ENCODE results near the gene EXOSC10. TPM values are rescaled to one million over a fixed set of nuclear protein-coding genes. Genes with fewer than 3 reads are reported as not detected.

EXOSC10 gene
- total and polyA plus RNA-seq, 12 donors = 25.5 to 107 (median 41.1) TPM

DNA sequence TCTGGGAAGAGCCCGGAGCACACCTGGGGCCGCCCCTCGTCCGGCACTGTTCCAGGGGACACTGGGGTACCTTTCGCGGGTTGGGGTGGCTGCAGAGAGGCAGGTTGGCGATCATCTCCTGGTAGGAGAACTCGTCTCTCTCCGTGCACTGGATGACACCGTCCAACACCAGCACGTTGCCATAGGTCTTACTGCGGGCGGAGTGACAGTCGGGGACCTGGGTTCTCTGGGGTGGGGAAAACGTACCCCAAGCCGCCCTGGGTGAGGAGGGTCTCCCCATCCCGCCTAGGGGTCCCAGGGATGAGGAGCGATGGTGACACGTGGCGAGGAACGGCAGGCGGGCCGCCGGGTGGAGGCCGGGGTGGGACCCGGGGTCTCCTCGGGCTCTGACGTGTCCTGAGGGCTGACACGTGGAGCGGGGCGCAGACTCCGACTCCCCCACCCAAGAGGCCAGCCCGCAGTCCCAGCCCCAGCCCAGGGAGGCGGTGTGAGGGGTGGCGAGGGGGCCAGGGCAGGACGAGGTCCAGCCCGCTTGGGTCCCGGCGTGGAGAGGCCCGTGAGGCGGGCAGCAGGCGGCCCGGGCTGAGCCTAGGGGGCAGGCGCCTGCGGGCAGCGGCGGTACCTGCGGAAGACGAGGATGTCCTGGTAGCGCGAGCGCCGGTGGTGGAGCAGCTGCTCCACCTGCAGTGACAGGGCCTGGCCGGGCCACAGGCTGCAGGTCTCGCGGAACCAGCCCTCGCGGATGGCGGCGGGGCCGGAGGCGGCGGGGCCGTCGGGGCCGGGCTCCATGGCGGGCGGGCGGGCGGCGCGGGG is 40.3 kb downstream of the EXOSC10 start:
- peak overlapping the region in 1 of 5 donors; percentile 88 for H3K27ac ChIP-seq
- H3K4me1 ChIP-seq (replicated peaks in 1 of 2) = peaks cover 15 to 22% of the 10 kb centered on the region in 2 donors
- H3K4me3 ChIP-seq = peak overlapping the region; percentile 46 to 94 (median 66)
- no peaks in the 10 kb centered on the region for H3K9me3 ChIP-seq (replicated peaks in 1 of 3)
- intact Hi-C loops (cut with DNase I) = no loop called here
- no peak for DNase-seq
- TF ChIP-seq POLR2A (IDR thresholded peaks at IDR 0.05) = no peak
- TF ChIP-seq, protein P1, sequence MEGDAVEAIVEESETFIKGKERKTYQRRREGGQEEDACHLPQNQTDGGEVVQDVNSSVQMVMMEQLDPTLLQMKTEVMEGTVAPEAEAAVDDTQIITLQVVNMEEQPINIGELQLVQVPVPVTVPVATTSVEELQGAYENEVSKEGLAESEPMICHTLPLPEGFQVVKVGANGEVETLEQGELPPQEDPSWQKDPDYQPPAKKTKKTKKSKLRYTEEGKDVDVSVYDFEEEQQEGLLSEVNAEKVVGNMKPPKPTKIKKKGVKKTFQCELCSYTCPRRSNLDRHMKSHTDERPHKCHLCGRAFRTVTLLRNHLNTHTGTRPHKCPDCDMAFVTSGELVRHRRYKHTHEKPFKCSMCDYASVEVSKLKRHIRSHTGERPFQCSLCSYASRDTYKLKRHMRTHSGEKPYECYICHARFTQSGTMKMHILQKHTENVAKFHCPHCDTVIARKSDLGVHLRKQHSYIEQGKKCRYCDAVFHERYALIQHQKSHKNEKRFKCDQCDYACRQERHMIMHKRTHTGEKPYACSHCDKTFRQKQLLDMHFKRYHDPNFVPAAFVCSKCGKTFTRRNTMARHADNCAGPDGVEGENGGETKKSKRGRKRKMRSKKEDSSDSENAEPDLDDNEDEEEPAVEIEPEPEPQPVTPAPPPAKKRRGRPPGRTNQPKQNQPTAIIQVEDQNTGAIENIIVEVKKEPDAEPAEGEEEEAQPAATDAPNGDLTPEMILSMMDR (IDR thresholded peaks at IDR 0.05) = no peak
- peaks cover 0 to 30% of the 10 kb centered on the region in 2 donors for H3K36me3 ChIP-seq (replicated peaks in 1 of 2)
- 1 to 10% (median 1%) methylated on average over 11 to 71 of the region's 72 CpGs for WGBS, 4 donors
- no peaks in the 10 kb centered on the region for H3K27me3 ChIP-seq

DNA sequence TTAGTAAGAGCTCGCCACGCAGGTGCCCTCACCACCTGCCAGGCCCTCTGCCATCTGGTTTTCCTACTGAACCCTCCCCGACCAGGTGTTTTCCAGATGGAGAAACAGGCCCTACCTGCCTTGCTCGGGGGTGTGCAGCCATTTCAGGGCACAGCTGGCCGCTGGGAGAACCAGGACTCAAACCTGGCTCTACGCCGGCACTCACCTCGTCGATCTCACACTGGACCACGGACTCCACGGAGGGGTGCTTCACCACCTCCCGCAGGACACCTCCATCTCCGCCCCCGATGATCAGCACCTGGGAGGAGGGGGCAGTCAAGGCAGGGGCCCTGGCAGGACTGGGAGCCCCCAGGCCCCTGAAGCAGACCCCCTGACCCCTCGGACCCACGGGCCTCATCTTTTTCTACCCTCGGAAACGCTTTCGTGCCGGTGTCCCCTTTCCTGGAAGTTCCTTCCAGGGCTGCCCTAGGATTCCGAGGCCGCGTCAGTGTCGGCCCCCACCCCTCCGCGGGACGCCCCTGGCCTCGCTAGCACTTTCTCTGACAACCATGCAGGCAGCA is 41.0 kb downstream of the EXOSC10 start:
- H3K27me3 ChIP-seq = no peaks in the 10 kb centered on the region
- H3K9me3 ChIP-seq (replicated peaks in 1 of 3) = no peaks in the 10 kb centered on the region
- no peak overlapping the region for H3K27ac ChIP-seq
- no peak for TF ChIP-seq POLR2A (IDR thresholded peaks at IDR 0.05)
- TF ChIP-seq, protein P1 (IDR thresholded peaks at IDR 0.05) = no peak
- peaks cover 0 to 29% of the 10 kb centered on the region in 2 donors for H3K36me3 ChIP-seq (replicated peaks in 1 of 2)
- WGBS, 4 donors = 51 to 90% (median 70%) methylated on average over 4 to 28 of the region's 28 CpGs
- H3K4me3 ChIP-seq = peak overlapping the region in 3 of 4 donors; percentile 46 to 94 (median 72)
- peaks cover 15 to 22% of the 10 kb centered on the region in 2 donors for H3K4me1 ChIP-seq (replicated peaks in 1 of 2)
- intact Hi-C loops (cut with DNase I) = no loop called here
- DNase-seq = no peak

DNA sequence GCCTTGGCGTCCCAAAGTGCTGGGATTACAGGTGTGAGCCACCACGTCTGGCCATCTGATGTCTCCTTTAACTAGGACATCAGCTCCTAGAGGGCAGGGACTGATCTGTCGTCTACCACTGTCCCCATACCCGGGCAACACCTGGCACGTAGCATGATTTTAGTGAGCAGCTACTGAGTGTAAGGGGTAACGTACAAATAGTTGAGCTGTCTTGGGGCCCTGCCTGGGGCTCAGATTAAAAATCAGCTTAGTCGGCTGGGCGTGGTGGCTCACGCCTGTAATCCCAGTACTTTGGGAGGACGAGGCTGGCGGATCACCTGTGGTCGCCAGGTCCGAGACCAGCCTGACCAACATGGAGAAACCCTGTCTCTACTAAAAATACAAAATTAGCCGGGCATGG is 41.6 kb downstream of the EXOSC10 start:
- 94 to 98% (median 96%) methylated on average over 10 to 14 of the region's 14 CpGs for WGBS, 4 donors
- Histone ChIP-seq H3K4me3 (no peak overlapping the region), H3K27ac (no peak overlapping the region), H3K9me3 (replicated peaks in 1 of 3) (no peaks in the 10 kb centered on the region), H3K27me3 (no peaks in the 10 kb centered on the region), H3K4me1 (replicated peaks in 1 of 2) (peaks cover 15 to 22% of the 10 kb centered on the region in 2 donors), H3K36me3 (replicated peaks in 1 of 2) (peaks cover 0 to 24% of the 10 kb centered on the region in 2 donors)
- no peak for TF ChIP-seq POLR2A (IDR thresholded peaks at IDR 0.05)
- TF ChIP-seq, protein P1 (IDR thresholded peaks at IDR 0.05) = no peak
- DNase-seq = no peak
- intact Hi-C loops (cut with DNase I) = no loop called here

DNA sequence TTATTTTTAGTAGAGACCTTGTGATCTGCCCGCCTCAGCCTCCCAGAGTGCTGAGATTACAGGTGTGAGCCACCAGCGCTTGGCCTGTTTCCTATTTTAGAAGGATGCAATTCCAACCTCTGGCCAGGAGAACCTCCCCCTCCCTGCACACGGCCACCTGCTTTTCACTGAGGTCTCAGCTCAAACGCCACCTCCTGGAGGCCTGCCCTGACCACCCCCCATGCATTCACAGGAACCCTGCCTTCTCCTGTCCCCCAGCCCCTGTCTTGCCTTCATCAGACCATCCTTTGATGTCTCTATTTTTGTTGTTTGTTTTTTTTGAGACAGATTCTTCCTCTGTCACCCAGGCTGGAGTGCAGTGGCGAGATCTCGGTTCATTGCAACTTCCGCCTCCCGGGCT is 42.2 kb downstream of the EXOSC10 start:
- TF ChIP-seq, protein P1 (IDR thresholded peaks at IDR 0.05) = no peak
- no peak for TF ChIP-seq POLR2A (IDR thresholded peaks at IDR 0.05)
- intact Hi-C loops (cut with DNase I) = no loop called here
- H3K9me3 ChIP-seq (replicated peaks in 1 of 3) = no peaks in the 10 kb centered on the region
- H3K36me3 ChIP-seq (replicated peaks in 1 of 2) = peaks cover 0 to 23% of the 10 kb centered on the region in 2 donors
- H3K27ac ChIP-seq = no peak overlapping the region
- no peaks in the 10 kb centered on the region for H3K27me3 ChIP-seq
- no peak overlapping the region for H3K4me3 ChIP-seq
- no peak for DNase-seq
- peaks cover 15 to 22% of the 10 kb centered on the region in 2 donors for H3K4me1 ChIP-seq (replicated peaks in 1 of 2)
- WGBS, 4 donors = 90 to 96% (median 94%) methylated on average over 8 of the region's 8 CpGs

Data from adrenal gland (tissue), 12 donors.